ENCODE results near the gene PRDX2.
"Not testable (repeated sequence)": the region's sequence is repeated elsewhere in the genome, so short reads cannot be mapped to it uniquely, and the experiment has no call there.

DNA sequence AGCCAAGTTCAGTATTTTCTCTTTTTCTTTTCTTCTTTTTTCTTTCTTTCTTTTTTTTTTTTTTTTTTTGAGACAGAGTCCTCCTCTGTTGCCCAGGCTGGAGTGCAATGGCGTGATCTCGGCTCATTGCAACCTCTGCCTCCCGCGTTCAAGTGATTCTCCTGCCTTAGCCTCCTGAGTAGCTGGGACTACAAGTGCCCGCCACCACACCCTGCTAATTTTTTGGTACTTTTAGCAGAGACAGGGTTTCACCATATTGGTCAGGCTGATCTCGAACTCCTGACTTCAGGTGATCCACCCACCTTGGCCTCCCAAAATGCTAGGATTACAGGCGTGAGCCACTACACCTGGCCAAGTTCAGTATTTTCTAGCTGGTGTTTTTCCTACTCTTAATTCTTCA, 4.0 kb downstream of the PRDX2 start:
- TF ChIP-seq, protein P1, sequence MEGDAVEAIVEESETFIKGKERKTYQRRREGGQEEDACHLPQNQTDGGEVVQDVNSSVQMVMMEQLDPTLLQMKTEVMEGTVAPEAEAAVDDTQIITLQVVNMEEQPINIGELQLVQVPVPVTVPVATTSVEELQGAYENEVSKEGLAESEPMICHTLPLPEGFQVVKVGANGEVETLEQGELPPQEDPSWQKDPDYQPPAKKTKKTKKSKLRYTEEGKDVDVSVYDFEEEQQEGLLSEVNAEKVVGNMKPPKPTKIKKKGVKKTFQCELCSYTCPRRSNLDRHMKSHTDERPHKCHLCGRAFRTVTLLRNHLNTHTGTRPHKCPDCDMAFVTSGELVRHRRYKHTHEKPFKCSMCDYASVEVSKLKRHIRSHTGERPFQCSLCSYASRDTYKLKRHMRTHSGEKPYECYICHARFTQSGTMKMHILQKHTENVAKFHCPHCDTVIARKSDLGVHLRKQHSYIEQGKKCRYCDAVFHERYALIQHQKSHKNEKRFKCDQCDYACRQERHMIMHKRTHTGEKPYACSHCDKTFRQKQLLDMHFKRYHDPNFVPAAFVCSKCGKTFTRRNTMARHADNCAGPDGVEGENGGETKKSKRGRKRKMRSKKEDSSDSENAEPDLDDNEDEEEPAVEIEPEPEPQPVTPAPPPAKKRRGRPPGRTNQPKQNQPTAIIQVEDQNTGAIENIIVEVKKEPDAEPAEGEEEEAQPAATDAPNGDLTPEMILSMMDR (IDR thresholded peaks at IDR 0.05): not testable (repeated sequence)
- TF ChIP-seq POLR2AphosphoS5 (IDR thresholded peaks at IDR 0.05; ENCODE audit: insufficient read depth in 1 of 2, low read depth in 1 of 2): not testable (repeated sequence)

Data from vagina (tissue), 2 donors.